Middle frontal gyrus (tissue), 1 donor: ENCODE results near the gene ZBP1.

Source experiments
- DNase-seq: peaks from one replicate; pipeline ENCODE4 v3.0.0-alpha.2; 2015; ENCODE audit warnings: low spot score; ENCODE audit errors: extremely low spot score

Gene ZBP1

GRCh38 chr20:57601211-57601570 is 19.0 kb downstream of the ZBP1 start:
- no peak for DNase-seq

GRCh38 chr20:57600320-57601210 is 19.7 kb downstream of the ZBP1 start:
- DNase-seq: no peak

- no peak for DNase-seq
Observed at GRCh38 chr20:57598491-57598890, 21.7 kb downstream of the ZBP1 start.

GRCh38 chr20:57598060-57598459 is 22.2 kb downstream of the ZBP1 start:
- DNase-seq: no peak

- no peak for DNase-seq
Observed at GRCh38 chr20:57596998-57597939, 23.0 kb downstream of the ZBP1 start.

GRCh38 chr20:57596358-57596757 is 23.9 kb downstream of the ZBP1 start:
- no peak for DNase-seq

GRCh38 chr20:57595041-57596030 is 24.9 kb downstream of the ZBP1 start:
- no peak for DNase-seq

- DNase-seq: no peak
Observed at GRCh38 chr20:57594092-57594951, 25.9 kb downstream of the ZBP1 start.

GRCh38 chr20:57593134-57593886 is 26.9 kb downstream of the ZBP1 start:
- no peak for DNase-seq

GRCh38 chr20:57592263-57593092 is 27.7 kb downstream of the ZBP1 start:
- DNase-seq: no peak

GRCh38 chr20:57591289-57592229 is 28.7 kb downstream of the ZBP1 start:
- DNase-seq: no peak

- DNase-seq: no peak
Observed at GRCh38 chr20:57590485-57591288, 29.5 kb downstream of the ZBP1 start.

- DNase-seq: no peak
Observed at GRCh38 chr20:57589728-57590484, 30.3 kb downstream of the ZBP1 start.

- no peak for DNase-seq
Observed at GRCh38 chr20:57589123-57589727, 31.0 kb downstream of the ZBP1 start.

- DNase-seq: no peak
Observed at GRCh38 chr20:57588596-57588995, 31.6 kb downstream of the ZBP1 start.
